Suprapubic skin (tissue), 3 donors: ENCODE measurements around the gene FLRT3.

Experiments
- POLR2A ChIP-seq, 2 donors: fragments of 450-650 bp; IDR thresholded peaks; one replicate each; pipeline ENCODE4 v1.6.1; 2017; ENCODE audit warnings: antibody characterized with exemption in 2 of 2, mild to moderate bottlenecking in 2 of 2, moderate library complexity in 2 of 2
- TF ChIP-seq, protein P1 (sequence below), 2 donors: fragments of 200-600 bp in 1 of 2; fragments of 450-650 bp in 1 of 2; sonication (generic) in 1 of 2; IDR thresholded peaks; one replicate each; pipeline ENCODE4 v1.5.1; 2016 to 2019; ENCODE audit warnings: antibody characterized with exemption in 2 of 2, mild to moderate bottlenecking in 1 of 2, moderate library complexity in 1 of 2

DNA sequence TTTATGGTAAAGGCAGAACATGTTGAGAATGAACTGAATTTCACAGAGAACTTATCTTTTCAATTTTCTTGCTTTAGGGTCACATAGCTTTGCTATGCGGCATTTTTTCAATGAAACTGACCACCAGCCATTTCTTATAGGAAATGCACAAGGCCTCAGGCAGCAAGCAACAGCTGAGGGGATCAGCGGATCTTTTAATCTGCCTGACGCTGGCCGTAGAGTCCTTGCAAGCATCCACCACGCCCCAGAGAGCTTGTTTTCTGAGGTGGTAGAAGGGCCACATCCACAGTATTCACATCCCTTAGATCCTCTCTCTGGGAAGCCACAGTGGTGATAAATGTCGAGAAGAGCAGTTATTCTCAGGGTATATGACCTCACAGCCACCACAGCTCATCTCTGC, 34.3 kb downstream of the FLRT3 start:
- no peak for TF ChIP-seq POLR2A (IDR thresholded peaks at IDR 0.05)
- TF ChIP-seq, protein P1, sequence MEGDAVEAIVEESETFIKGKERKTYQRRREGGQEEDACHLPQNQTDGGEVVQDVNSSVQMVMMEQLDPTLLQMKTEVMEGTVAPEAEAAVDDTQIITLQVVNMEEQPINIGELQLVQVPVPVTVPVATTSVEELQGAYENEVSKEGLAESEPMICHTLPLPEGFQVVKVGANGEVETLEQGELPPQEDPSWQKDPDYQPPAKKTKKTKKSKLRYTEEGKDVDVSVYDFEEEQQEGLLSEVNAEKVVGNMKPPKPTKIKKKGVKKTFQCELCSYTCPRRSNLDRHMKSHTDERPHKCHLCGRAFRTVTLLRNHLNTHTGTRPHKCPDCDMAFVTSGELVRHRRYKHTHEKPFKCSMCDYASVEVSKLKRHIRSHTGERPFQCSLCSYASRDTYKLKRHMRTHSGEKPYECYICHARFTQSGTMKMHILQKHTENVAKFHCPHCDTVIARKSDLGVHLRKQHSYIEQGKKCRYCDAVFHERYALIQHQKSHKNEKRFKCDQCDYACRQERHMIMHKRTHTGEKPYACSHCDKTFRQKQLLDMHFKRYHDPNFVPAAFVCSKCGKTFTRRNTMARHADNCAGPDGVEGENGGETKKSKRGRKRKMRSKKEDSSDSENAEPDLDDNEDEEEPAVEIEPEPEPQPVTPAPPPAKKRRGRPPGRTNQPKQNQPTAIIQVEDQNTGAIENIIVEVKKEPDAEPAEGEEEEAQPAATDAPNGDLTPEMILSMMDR (IDR thresholded peaks at IDR 0.05) = no peak
